SK-N-SH treated with all-trans-retinoic acid at 6 μM for 48 hours (cell line): ENCODE results near the gene AKAP8.

Source experiments
- ATAC-seq: fragments of 200-7000 bp; cut with Tn5 transposase; 3 replicates; pipeline ENCODE4 v1.9.1; 2020; ENCODE audit warnings: mild to moderate bottlenecking, moderate library complexity
- ARNTL ChIP-seq: fragments of 450-650 bp; formaldehyde crosslinking; IDR thresholded peaks from 2 replicates; pipeline ENCODE4 v1.5.0; 2020; ENCODE audit warnings: low read depth, mild to moderate bottlenecking, moderate library complexity, borderline replicate concordance
- BACH2 ChIP-seq: fragments of 250-450 bp; sonication (Bioruptor Pico); IDR thresholded peaks from 2 replicates; pipeline ENCODE4 v1.9.0; 2021; ENCODE audit warnings: mild to moderate bottlenecking, borderline replicate concordance
- CSDC2 ChIP-seq: fragments of 250-450 bp; sonication (Bioruptor Pico); IDR thresholded peaks from 2 replicates; pipeline ENCODE4 v1.5.0; 2020; ENCODE audit warnings: mild to moderate bottlenecking, moderate library complexity
- ESRRG ChIP-seq: fragments of 250-450 bp; sonication (Bioruptor Pico); IDR thresholded peaks from 2 replicates; pipeline ENCODE4 v1.6.1; 2021; ENCODE audit warnings: mild to moderate bottlenecking
- GLIS3 ChIP-seq: fragments of 250-450 bp; sonication (Bioruptor Pico); IDR thresholded peaks from 2 replicates; pipeline ENCODE4 v1.5.0; 2020; ENCODE audit warnings: mild to moderate bottlenecking, moderate library complexity
- ISL1 ChIP-seq: fragments of 250-450 bp; sonication (Bioruptor Pico); IDR thresholded peaks from 2 replicates; pipeline ENCODE4 v2.1.2; 2022; ENCODE audit warnings: mild to moderate bottlenecking, moderate library complexity
- OSR1 ChIP-seq: fragments of 250-450 bp; sonication (Bioruptor Pico); IDR thresholded peaks from 2 replicates; pipeline ENCODE4 v1.8.0; 2022; ENCODE audit warnings: moderate library complexity, mild to moderate bottlenecking, inconsistent platforms
- PPARA ChIP-seq: fragments of 250-450 bp; sonication (Bioruptor Pico); IDR thresholded peaks from 2 replicates; pipeline ENCODE4 v1.5.0; 2020; ENCODE audit warnings: mild to moderate bottlenecking, borderline replicate concordance
- RARB ChIP-seq: fragments of 250-450 bp; sonication (Bioruptor Pico); IDR thresholded peaks from 2 replicates; pipeline ENCODE4 v1.8.0; 2021; ENCODE audit warnings: mild to moderate bottlenecking, moderate library complexity
- SNAI2 ChIP-seq: fragments of 250-450 bp; sonication (Bioruptor Pico); IDR thresholded peaks from 2 replicates; pipeline ENCODE4 v1.5.0; 2020; ENCODE audit warnings: mild to moderate bottlenecking, moderate library complexity
- TOX ChIP-seq: fragments of 250-450 bp; sonication (Bioruptor Pico); IDR thresholded peaks from 2 replicates; pipeline ENCODE4 v1.8.0; 2021; ENCODE audit warnings: mild to moderate bottlenecking, moderate library complexity, borderline replicate concordance
- ZC3H10 ChIP-seq: fragments of 250-450 bp; sonication (Bioruptor Pico); IDR thresholded peaks from 2 replicates; pipeline ENCODE4 v1.5.1; 2021; ENCODE audit warnings: mild to moderate bottlenecking, moderate library complexity
- ZFP3 ChIP-seq: fragments of 250-450 bp; sonication (Bioruptor Pico); IDR thresholded peaks from 2 replicates; pipeline ENCODE4 v1.5.0; 2020; ENCODE audit warnings: mild to moderate bottlenecking, moderate library complexity
- ZFP30 ChIP-seq: fragments of 450-650 bp; formaldehyde crosslinking; IDR thresholded peaks from 2 replicates; pipeline ENCODE4 v1.5.0; 2022; ENCODE audit warnings: mild to moderate bottlenecking, moderate library complexity
- ZNF565 ChIP-seq: fragments of 450-650 bp; formaldehyde crosslinking; conservative IDR thresholded peaks from 2 replicates; pipeline ENCODE4 v1.5.0; 2020; ENCODE audit warnings: low read depth, mild to moderate bottlenecking, moderate library complexity
- ZNF70 ChIP-seq: fragments of 450-650 bp; formaldehyde crosslinking; IDR thresholded peaks from 2 replicates; pipeline ENCODE4 v1.5.0; 2020; ENCODE audit warnings: mild to moderate bottlenecking, moderate library complexity
- ZNF8 ChIP-seq: fragments of 450-650 bp; formaldehyde crosslinking; IDR thresholded peaks from 2 replicates; pipeline ENCODE4 v1.5.0; 2020; ENCODE audit warnings: mild to moderate bottlenecking, moderate library complexity
- TF ChIP-seq, protein P1 (sequence below): fragments of 250-450 bp; sonication (Bioruptor Pico); IDR thresholded peaks from 2 replicates; pipeline ENCODE4 v1.8.0; 2021; ENCODE audit warnings: low read depth, mild to moderate bottlenecking, moderate library complexity, borderline replicate concordance
- TF ChIP-seq, protein P2 (sequence below): fragments of 250-450 bp; sonication (Bioruptor Pico); IDR thresholded peaks from 2 replicates; pipeline ENCODE4 v1.5.1; 2020; ENCODE audit warnings: low read depth, mild to moderate bottlenecking, moderate library complexity
- TF ChIP-seq, protein P3 (sequence below): fragments of 250-450 bp; sonication (Bioruptor Pico); IDR thresholded peaks from 2 replicates; pipeline ENCODE4 v1.5.1; 2021; ENCODE audit warnings: mild to moderate bottlenecking, moderate library complexity

Gene AKAP8

DNA sequence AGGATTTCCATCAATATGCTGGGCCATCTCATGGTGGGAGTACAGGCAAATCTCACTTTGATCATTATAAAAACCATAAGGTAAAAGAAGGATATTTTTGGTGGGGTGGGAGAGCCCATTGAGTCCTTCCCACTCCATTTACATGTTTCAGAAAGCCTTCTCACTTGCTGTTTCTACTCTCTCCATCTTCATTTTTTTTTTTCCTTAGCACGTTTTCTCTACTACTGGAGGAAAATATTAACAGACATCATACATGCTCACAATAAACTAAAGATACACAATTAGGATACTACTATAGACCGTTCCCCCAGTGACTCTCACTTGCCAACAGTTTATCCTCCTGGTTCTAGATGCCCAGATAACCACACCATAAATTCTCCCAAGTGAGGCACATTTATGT, 1.8 kb upstream of the AKAP8 start:
- no peak for ATAC-seq
- TF ChIP-seq ZC3H10 (CRISPR knock-in tag): no peak
- TF ChIP-seq ESRRG (CRISPR knock-in tag): no peak
- TF ChIP-seq ZNF565 (CRISPR knock-in tag): no peak
- TF ChIP-seq BACH2: no peak
- TF ChIP-seq OSR1 (CRISPR knock-in tag): no peak
- no peak for TF ChIP-seq ZFP30
- TF ChIP-seq PPARA (CRISPR knock-in tag): no peak
- no peak for TF ChIP-seq RARB (CRISPR knock-in tag)
- TF ChIP-seq ZNF70 (CRISPR knock-in tag): no peak
- TF ChIP-seq, protein P1, sequence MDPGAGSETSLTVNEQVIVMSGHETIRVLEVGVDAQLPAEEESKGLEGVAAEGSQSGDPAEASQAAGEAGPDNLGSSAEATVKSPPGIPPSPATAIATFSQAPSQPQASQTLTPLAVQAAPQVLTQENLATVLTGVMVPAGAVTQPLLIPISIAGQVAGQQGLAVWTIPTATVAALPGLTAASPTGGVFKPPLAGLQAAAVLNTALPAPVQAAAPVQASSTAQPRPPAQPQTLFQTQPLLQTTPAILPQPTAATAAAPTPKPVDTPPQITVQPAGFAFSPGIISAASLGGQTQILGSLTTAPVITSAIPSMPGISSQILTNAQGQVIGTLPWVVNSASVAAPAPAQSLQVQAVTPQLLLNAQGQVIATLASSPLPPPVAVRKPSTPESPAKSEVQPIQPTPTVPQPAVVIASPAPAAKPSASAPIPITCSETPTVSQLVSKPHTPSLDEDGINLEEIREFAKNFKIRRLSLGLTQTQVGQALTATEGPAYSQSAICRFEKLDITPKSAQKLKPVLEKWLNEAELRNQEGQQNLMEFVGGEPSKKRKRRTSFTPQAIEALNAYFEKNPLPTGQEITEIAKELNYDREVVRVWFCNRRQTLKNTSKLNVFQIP (CRISPR knock-in tag): no peak
- TF ChIP-seq, protein P2, sequence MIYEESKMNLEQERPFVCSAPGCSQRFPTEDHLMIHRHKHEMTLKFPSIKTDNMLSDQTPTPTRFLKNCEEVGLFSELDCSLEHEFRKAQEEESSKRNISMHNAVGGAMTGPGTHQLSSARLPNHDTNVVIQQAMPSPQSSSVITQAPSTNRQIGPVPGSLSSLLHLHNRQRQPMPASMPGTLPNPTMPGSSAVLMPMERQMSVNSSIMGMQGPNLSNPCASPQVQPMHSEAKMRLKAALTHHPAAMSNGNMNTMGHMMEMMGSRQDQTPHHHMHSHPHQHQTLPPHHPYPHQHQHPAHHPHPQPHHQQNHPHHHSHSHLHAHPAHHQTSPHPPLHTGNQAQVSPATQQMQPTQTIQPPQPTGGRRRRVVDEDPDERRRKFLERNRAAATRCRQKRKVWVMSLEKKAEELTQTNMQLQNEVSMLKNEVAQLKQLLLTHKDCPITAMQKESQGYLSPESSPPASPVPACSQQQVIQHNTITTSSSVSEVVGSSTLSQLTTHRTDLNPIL (CRISPR knock-in tag): no peak
- no peak for TF ChIP-seq ARNTL (CRISPR knock-in tag)
- no peak for TF ChIP-seq TOX (CRISPR knock-in tag)
- TF ChIP-seq SNAI2: no peak
- no peak for TF ChIP-seq ZFP3
- TF ChIP-seq GLIS3 (CRISPR knock-in tag): no peak

- ATAC-seq: peak; percentile 24
- peak; percentile 66; the same call in 1 of the 2 replicates for TF ChIP-seq ZNF8 (CRISPR knock-in tag)
- TF ChIP-seq, protein P3, sequence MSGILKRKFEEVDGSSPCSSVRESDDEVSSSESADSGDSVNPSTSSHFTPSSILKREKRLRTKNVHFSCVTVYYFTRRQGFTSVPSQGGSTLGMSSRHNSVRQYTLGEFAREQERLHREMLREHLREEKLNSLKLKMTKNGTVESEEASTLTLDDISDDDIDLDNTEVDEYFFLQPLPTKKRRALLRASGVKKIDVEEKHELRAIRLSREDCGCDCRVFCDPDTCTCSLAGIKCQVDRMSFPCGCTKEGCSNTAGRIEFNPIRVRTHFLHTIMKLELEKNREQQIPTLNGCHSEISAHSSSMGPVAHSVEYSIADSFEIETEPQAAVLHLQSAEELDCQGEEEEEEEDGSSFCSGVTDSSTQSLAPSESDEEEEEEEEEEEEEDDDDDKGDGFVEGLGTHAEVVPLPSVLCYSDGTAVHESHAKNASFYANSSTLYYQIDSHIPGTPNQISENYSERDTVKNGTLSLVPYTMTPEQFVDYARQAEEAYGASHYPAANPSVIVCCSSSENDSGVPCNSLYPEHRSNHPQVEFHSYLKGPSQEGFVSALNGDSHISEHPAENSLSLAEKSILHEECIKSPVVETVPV (CRISPR knock-in tag): no peak
- 0 out of 2 replicates have a peak, but pooled peaks have one; percentile 36 for TF ChIP-seq SNAI2
Observed at GRCh38 chr19:15379999-15380647, 536 bp upstream of the AKAP8 start.

DNA sequence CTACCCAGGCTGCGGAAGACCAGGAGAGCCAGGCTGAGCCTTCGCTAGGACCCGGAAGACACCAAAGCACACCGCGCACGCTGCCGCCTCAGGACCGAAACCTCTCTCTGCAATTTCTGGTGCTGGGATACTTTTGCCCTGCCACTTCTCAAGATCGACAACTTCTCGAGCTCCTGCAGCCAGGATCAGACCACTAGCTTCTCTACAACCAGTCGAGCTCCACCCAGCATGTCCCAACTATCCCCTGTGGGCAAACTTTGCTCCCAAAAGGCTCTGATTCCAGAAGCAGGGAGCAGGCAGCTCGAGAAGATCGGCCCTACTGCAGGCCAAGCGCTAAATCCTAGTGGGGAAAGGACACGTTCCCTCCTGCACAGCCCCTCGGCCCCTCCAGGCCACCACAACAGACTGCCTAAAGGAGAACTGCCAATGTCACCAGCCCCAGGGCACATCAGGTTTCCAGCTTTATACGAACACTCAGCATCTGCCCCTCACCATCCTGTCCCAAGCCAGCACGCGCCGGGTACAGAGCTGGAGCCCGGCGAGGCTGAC, 979 bp downstream of the AKAP8 start:
- ATAC-seq: peak; percentile 39
- no peak for TF ChIP-seq ZNF565 (CRISPR knock-in tag)
- TF ChIP-seq PPARA (CRISPR knock-in tag): no peak
- no peak for TF ChIP-seq OSR1 (CRISPR knock-in tag)

- no peak for TF ChIP-seq ARNTL (CRISPR knock-in tag)
- no peak for TF ChIP-seq ZFP3
- TF ChIP-seq ZC3H10 (CRISPR knock-in tag): no peak
- TF ChIP-seq ISL1 (CRISPR knock-in tag): no peak
- no peak for TF ChIP-seq SNAI2
- no peak for TF ChIP-seq ZFP30
- TF ChIP-seq, protein P1 (CRISPR knock-in tag): no peak
- no peak for TF ChIP-seq PPARA (CRISPR knock-in tag)
- TF ChIP-seq CSDC2 (CRISPR knock-in tag): no peak
- TF ChIP-seq, protein P3 (CRISPR knock-in tag): no peak
- no peak for ATAC-seq
Observed at GRCh38 chr19:15374796-15375440, 4.7 kb downstream of the AKAP8 start.
